ENCODE measurements around the gene CHST15.
"Not testable (repeated sequence)": the region's sequence is repeated elsewhere in the genome, so short reads cannot be mapped to it uniquely, and the experiment has no call there.

Gene CHST15

GRCh38 chr10:124124769-124125161 is 31.4 kb upstream of the CHST15 start:
- DNase-seq (ENCODE audit: low read depth in 2 of 2): no peak

GRCh38 chr10:124124123-124124768 is 30.8 kb upstream of the CHST15 start:
- DNase-seq (ENCODE audit: low read depth in 2 of 2): no peak

GRCh38 chr10:124123156-124123555 is 29.8 kb upstream of the CHST15 start:
- DNase-seq (ENCODE audit: low read depth in 2 of 2): no peak

- DNase-seq (ENCODE audit: low read depth in 2 of 2): no peak
Observed at GRCh38 chr10:124122211-124122610, 28.8 kb upstream of the CHST15 start.

- no peak for DNase-seq (ENCODE audit: low read depth in 2 of 2)
Observed at GRCh38 chr10:124120410-124121061, 27.1 kb upstream of the CHST15 start.

- DNase-seq (ENCODE audit: low read depth in 2 of 2): no peak
Observed at GRCh38 chr10:124119946-124120345, 26.5 kb upstream of the CHST15 start.

- DNase-seq (ENCODE audit: low read depth in 2 of 2): no peak
Observed at GRCh38 chr10:124119216-124119615, 25.8 kb upstream of the CHST15 start.

- no peak for DNase-seq (ENCODE audit: low read depth in 2 of 2)
Observed at GRCh38 chr10:124117833-124118232, 24.4 kb upstream of the CHST15 start.

- DNase-seq (ENCODE audit: low read depth in 2 of 2): no peak
Observed at GRCh38 chr10:124117511-124117785, 24.1 kb upstream of the CHST15 start.

- DNase-seq (ENCODE audit: low read depth in 2 of 2): no peak
Observed at GRCh38 chr10:124116771-124117510, 23.5 kb upstream of the CHST15 start.

- no peak for DNase-seq (ENCODE audit: low read depth in 2 of 2)
Observed at GRCh38 chr10:124114696-124115095, 21.3 kb upstream of the CHST15 start.

GRCh38 chr10:124112891-124113580 is 19.6 kb upstream of the CHST15 start:
- no peak for DNase-seq (ENCODE audit: low read depth in 2 of 2)

GRCh38 chr10:124110882-124111281 is 17.5 kb upstream of the CHST15 start:
- DNase-seq (ENCODE audit: low read depth in 2 of 2): no peak

GRCh38 chr10:124109261-124109660 is 15.9 kb upstream of the CHST15 start:
- no peak for DNase-seq (ENCODE audit: low read depth in 2 of 2)

GRCh38 chr10:124107072-124107471 is 13.7 kb upstream of the CHST15 start:
- no peak for DNase-seq (ENCODE audit: low read depth in 2 of 2)

- no peak for DNase-seq (ENCODE audit: low read depth in 2 of 2)
Observed at GRCh38 chr10:124106241-124106879, 13.0 kb upstream of the CHST15 start.

GRCh38 chr10:124105594-124105993 is 12.2 kb upstream of the CHST15 start:
- no peak for DNase-seq (ENCODE audit: low read depth in 2 of 2)

GRCh38 chr10:124105045-124105444 is 11.6 kb upstream of the CHST15 start:
- DNase-seq (ENCODE audit: low read depth in 2 of 2): no peak

- DNase-seq (ENCODE audit: low read depth in 2 of 2): no peak
Observed at GRCh38 chr10:124104011-124104627, 10.7 kb upstream of the CHST15 start.

GRCh38 chr10:124101351-124101750 is 8.0 kb upstream of the CHST15 start:
- no peak for DNase-seq (ENCODE audit: low read depth in 2 of 2)

- not testable (repeated sequence) for DNase-seq (ENCODE audit: low read depth in 2 of 2)
Observed at GRCh38 chr10:124100651-124101050, 7.3 kb upstream of the CHST15 start.

- DNase-seq (ENCODE audit: low read depth in 2 of 2): no peak
Observed at GRCh38 chr10:124100124-124100523, 6.7 kb upstream of the CHST15 start.

Data from stimulated activated CD8-positive, alpha-beta memory T cell treated with anti-CD3 and anti-CD28 coated beads, Interleukin-15, amount 100 ng/mL, for 4 hours (primary cell).